ENCODE measurements around the gene DUSP16.
A peak's percentile ranks its signal among the peaks of the same experiment; 100 is the strongest.
"Not testable (repeated sequence)": the region's sequence is repeated elsewhere in the genome, so short reads cannot be mapped to it uniquely, and the experiment has no call there.

The DUSP16 gene

GRCh38 chr12:12583510-12584178 lies 21.0 kb upstream of the DUSP16 start:
- no peak for DNase-seq

GRCh38 chr12:12582895-12583303 lies 20.2 kb upstream of the DUSP16 start:
- DNase-seq = no peak

- no peak for DNase-seq
Measured at GRCh38 chr12:12582193-12582881, 19.7 kb upstream of the DUSP16 start.

GRCh38 chr12:12580716-12581115 lies 18.1 kb upstream of the DUSP16 start:
- DNase-seq = not testable (repeated sequence)

GRCh38 chr12:12577786-12578185 lies 15.1 kb upstream of the DUSP16 start:
- no peak for DNase-seq

GRCh38 chr12:12572659-12573058 lies 10.0 kb upstream of the DUSP16 start:
- DNase-seq = no peak

GRCh38 chr12:12565971-12566370 lies 3.3 kb upstream of the DUSP16 start:
- not testable (repeated sequence) for DNase-seq

- no peak for DNase-seq
Measured at GRCh38 chr12:12564911-12565310, 2.2 kb upstream of the DUSP16 start.

- DNase-seq = no peak
Measured at GRCh38 chr12:12563290-12563928, 746 bp upstream of the DUSP16 start.

- DNase-seq = peak; percentile 59
Measured at GRCh38 chr12:12562016-12562483, 613 bp downstream of the DUSP16 start.

- DNase-seq = peak; percentile 74
Measured at GRCh38 chr12:12561371-12562015, 1.2 kb downstream of the DUSP16 start.

- DNase-seq = peak; percentile 54
Measured at GRCh38 chr12:12560587-12561370, 1.9 kb downstream of the DUSP16 start.

GRCh38 chr12:12559719-12560296 lies 2.9 kb downstream of the DUSP16 start:
- no peak for DNase-seq

- DNase-seq = no peak
Measured at GRCh38 chr12:12558291-12558690, 4.4 kb downstream of the DUSP16 start.

- no peak for DNase-seq
Measured at GRCh38 chr12:12557733-12558132, 4.9 kb downstream of the DUSP16 start.

GRCh38 chr12:12555656-12556055 lies 7.0 kb downstream of the DUSP16 start:
- DNase-seq = no peak

GRCh38 chr12:12553208-12553785 lies 9.4 kb downstream of the DUSP16 start:
- DNase-seq = no peak

- no peak for DNase-seq
Measured at GRCh38 chr12:12551115-12551514, 11.5 kb downstream of the DUSP16 start.

GRCh38 chr12:12550277-12550676 lies 12.4 kb downstream of the DUSP16 start:
- no peak for DNase-seq

GRCh38 chr12:12549426-12549825 lies 13.2 kb downstream of the DUSP16 start:
- DNase-seq = no peak

- no peak for DNase-seq
Measured at GRCh38 chr12:12548713-12549112, 13.9 kb downstream of the DUSP16 start.

- no peak for DNase-seq
Measured at GRCh38 chr12:12546314-12546772, 16.3 kb downstream of the DUSP16 start.

Data from activated T-cell treated with anti-CD3 and anti-CD28 coated beads, Interleukin-2, amount 50 U/mL, for 1 hour (primary cell).